Loucy (cell line): Measurements from ENCODE around the gene KLHL21.

Experiments used
- CTCF ChIP-seq: fragments of 200-600 bp; sonication (generic); conservative IDR thresholded peaks from 2 replicates; pipeline ENCODE4 v1.5.1; 2014; ENCODE audit warnings: mild to moderate bottlenecking, antibody characterized with exemption, low read length
- EZH2phosphoT487 ChIP-seq: fragments of 200-600 bp; IDR thresholded peaks from 2 replicates; pipeline ENCODE4 v1.6.1; 2018; ENCODE audit warnings: antibody characterized with exemption, mild to moderate bottlenecking, moderate library complexity, borderline replicate concordance

GRCh38 chr1:6631058-6631457 lies 28.4 kb upstream of the KLHL21 start:
- no peak for TF ChIP-seq CTCF
- TF ChIP-seq EZH2phosphoT487 = no peak
